ENCODE results near the gene ANKRD40.

The ANKRD40 gene

DNA sequence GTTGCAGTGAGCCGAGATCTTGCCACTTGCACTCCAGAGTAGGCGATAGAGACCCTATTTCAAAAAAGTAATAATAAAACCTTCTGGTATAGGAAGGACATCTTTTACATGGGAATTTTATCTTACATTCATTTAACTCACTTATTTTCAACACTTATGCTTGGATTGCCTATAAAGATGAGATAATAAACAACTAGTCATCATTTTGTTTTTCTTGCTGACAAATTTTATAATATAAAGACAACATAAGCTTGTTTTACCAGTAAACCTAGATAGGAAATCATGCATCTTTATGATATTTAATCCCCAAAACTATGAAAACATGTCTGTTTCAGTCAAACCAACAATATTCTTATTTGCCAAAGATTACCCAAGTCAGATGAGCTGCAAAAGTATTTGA is 56.1 kb downstream of the ANKRD40 start:
- peaks cover 0 to 6% of the 10 kb centered on the region in 2 donors for H3K9me3 ChIP-seq (ENCODE audit: control insufficient read depth in 1 of 2, low read length in 2 of 2)
- no peak overlapping the region for H3K4me3 ChIP-seq (ENCODE audit: low read depth in 1 of 2, low read length in 2 of 2)
- H3K27me3 ChIP-seq (ENCODE audit: low read depth, low read length), result no peaks in the 10 kb centered on the region
- H3K4me1 ChIP-seq (ENCODE audit: control insufficient read depth in 1 of 2, insufficient read depth in 2 of 2, low read length in 2 of 2), result no peaks in the 10 kb centered on the region
- H3K36me3 ChIP-seq (ENCODE audit: control insufficient read depth in 1 of 2, insufficient read depth in 2 of 2, low read length in 2 of 2), result no peaks in the 10 kb centered on the region
- H3K27ac ChIP-seq (ENCODE audit: low read length), result no peak overlapping the region

DNA sequence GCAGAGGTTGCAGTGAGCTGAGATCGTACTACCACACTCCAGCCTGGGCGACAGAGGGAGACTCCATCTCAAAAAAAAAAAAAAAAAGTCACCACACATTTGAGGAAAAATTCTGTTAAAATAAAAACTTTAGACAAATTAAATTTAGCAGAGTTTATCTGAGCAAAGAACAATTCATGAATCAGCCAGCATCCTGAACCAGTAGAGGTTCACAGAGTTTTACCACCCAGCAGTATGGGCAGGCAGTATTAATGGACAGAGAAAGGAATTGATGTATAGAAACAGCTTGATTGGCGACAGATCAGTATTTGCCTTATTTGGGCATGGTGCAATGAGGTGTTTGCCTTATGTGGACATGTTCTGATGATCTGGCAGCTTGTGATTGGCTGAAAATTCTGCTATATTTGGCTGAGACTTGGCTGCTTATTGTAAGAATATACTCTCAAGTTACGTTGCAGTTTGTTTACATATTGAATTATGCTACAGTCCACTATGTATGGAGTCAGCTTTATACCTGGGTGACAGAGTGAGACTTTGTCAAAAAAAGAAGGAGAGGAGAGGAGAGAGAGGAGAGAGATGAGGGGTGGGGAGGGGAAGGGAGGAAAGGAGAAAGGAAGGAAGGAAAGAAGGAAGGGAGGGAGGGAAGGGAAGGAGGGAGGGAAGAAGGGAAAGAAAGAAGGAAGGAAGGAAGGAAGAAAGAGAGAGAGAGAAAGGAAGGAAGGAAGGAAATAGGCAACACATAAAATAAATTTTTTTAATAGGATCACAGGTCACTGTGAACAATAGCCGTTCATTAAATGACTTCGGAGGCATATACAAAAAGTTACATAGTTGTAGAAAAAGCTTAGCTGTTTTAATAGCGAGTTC is 58.4 kb downstream of the ANKRD40 start:
- H3K27ac ChIP-seq (ENCODE audit: low read length), result no peak overlapping the region
- no peaks in the 10 kb centered on the region for H3K27me3 ChIP-seq (ENCODE audit: low read depth, low read length)

DNA sequence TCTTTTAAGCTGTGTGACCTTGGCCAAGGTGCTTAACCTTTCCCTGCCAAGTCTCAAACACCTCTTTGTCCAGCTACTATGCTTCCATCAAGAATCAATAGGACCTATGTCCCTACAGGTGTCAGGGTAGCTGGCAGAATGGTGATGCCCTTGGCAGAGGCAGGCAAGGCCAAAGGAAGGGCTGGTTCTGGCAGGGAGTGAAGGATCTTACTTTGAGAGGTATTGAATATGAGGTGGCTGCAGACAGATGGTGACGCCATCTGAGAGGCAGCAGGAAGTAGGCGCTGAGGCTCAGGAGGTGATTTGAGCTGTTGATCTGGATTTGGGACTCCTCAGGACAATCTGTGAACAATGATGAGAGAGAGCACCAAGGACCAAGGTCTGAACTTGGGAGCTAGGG is 60.5 kb downstream of the ANKRD40 start:
- Histone ChIP-seq H3K4me1 (ENCODE audit: control insufficient read depth in 1 of 2, insufficient read depth in 2 of 2, low read length in 2 of 2) (no peaks in the 10 kb centered on the region), H3K27ac (ENCODE audit: low read length) (no peak overlapping the region), H3K4me3 (ENCODE audit: low read depth in 1 of 2, low read length in 2 of 2) (no peak overlapping the region), H3K36me3 (ENCODE audit: control insufficient read depth in 1 of 2, insufficient read depth in 2 of 2, low read length in 2 of 2) (no peaks in the 10 kb centered on the region), H3K9me3 (ENCODE audit: control insufficient read depth in 1 of 2, low read length in 2 of 2) (no peaks in the 10 kb centered on the region), H3K27me3 (ENCODE audit: low read depth, low read length) (no peaks in the 10 kb centered on the region)

More for the DNA sequence above, 58.4 kb downstream of the ANKRD40 start:
- Histone ChIP-seq H3K9me3 (ENCODE audit: control insufficient read depth in 1 of 2, low read length in 2 of 2) (peaks cover 0 to 6% of the 10 kb centered on the region in 2 donors), H3K36me3 (ENCODE audit: control insufficient read depth in 1 of 2, insufficient read depth in 2 of 2, low read length in 2 of 2) (no peaks in the 10 kb centered on the region), H3K4me3 (ENCODE audit: low read depth in 1 of 2, low read length in 2 of 2) (no peak overlapping the region), H3K4me1 (ENCODE audit: control insufficient read depth in 1 of 2, insufficient read depth in 2 of 2, low read length in 2 of 2) (no peaks in the 10 kb centered on the region)

DNA sequence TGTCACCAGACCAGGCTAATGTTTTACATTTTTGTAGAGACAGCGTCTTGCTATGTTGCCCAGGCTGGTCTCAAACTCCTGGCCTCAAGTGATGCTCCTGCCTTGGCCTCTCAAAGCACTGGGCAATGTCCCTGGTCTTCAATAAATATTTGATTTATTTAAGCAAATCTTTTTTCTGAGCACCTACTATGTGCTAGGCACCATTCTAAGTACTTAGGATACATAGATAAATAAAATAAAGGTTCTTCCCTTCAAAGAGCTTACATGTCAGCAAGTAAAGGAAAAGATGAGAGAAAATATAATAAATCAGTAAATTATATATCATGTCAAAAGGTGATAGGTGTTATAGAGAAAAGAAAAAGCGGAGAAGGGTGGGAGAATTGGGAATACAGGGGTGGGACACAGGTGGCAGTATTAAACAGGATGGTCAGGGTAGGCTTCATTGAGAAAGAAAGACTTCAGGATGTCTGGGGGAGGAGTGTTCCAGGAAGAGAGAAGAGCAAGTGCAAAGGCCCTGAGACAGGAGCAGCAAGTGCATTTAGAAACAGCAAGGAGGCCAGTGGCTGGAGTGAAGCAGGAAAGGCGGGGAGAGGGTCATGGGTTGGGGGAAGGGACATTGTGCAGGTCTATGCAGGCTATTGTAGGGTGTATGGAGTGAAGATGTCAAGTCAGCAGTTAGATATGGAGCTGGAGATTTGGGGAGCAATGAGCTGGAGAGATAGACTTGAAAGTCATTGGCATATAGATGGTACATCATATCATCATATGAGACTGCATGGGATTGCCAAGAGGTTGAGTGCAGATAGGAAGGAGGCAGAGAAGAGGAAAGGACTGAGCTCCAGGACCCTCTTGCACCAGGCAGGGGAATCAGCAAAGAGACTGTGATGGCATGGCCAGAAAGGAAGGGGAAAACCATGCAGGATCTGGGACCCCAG is 61.7 kb downstream of the ANKRD40 start:
- Histone ChIP-seq H3K9me3 (ENCODE audit: control insufficient read depth in 1 of 2, low read length in 2 of 2) (no peaks in the 10 kb centered on the region), H3K27me3 (ENCODE audit: low read depth, low read length) (no peaks in the 10 kb centered on the region), H3K4me3 (ENCODE audit: low read depth in 1 of 2, low read length in 2 of 2) (no peak overlapping the region), H3K36me3 (ENCODE audit: control insufficient read depth in 1 of 2, insufficient read depth in 2 of 2, low read length in 2 of 2) (no peaks in the 10 kb centered on the region), H3K4me1 (ENCODE audit: control insufficient read depth in 1 of 2, insufficient read depth in 2 of 2, low read length in 2 of 2) (peaks cover 0 to 5% of the 10 kb centered on the region in 2 donors), H3K27ac (ENCODE audit: low read length) (no peak overlapping the region)
